CD1c-positive myeloid dendritic cell (primary cell): ENCODE data around the gene PRR16.
"Not testable (repeated sequence)": the region's sequence is repeated elsewhere in the genome, so short reads cannot be mapped to it uniquely, and the experiment has no call there.

Source experiments
- DNase-seq: peaks from one replicate; pipeline ENCODE4 v3.0.0-alpha.2; 2016; ENCODE audit errors: extremely low spot score

The PRR16 gene

GRCh38 chr5:120463991-120464626 lies at the start of gene PRR16:
Gene PRR16 (plus strand): TSS chr5:120464300.
- peak; percentile 57 for DNase-seq

- DNase-seq: no peak
Observed at GRCh38 chr5:120415985-120416384, 48.1 kb upstream of the PRR16 start.

- DNase-seq: no peak
Observed at GRCh38 chr5:120419127-120419526, 45.0 kb upstream of the PRR16 start.

- DNase-seq: not testable (repeated sequence)
Observed at GRCh38 chr5:120426633-120427275, 37.3 kb upstream of the PRR16 start.

GRCh38 chr5:120430572-120430971 lies 33.5 kb upstream of the PRR16 start:
- no peak for DNase-seq

GRCh38 chr5:120432861-120433260 lies 31.2 kb upstream of the PRR16 start:
- no peak for DNase-seq

- DNase-seq: no peak
Observed at GRCh38 chr5:120435129-120435528, 29.0 kb upstream of the PRR16 start.

GRCh38 chr5:120436996-120437395 lies 27.1 kb upstream of the PRR16 start:
- DNase-seq: no peak

GRCh38 chr5:120442694-120443093 lies 21.4 kb upstream of the PRR16 start:
- DNase-seq: no peak

GRCh38 chr5:120443607-120444006 lies 20.5 kb upstream of the PRR16 start:
- DNase-seq: no peak

GRCh38 chr5:120446068-120446492 lies 18.0 kb upstream of the PRR16 start:
- DNase-seq: no peak

- no peak for DNase-seq
Observed at GRCh38 chr5:120446901-120447300, 17.2 kb upstream of the PRR16 start.

GRCh38 chr5:120447706-120448239 lies 16.3 kb upstream of the PRR16 start:
- no peak for DNase-seq

- DNase-seq: no peak
Observed at GRCh38 chr5:120449501-120449900, 14.6 kb upstream of the PRR16 start.

GRCh38 chr5:120450910-120451309 lies 13.2 kb upstream of the PRR16 start:
- DNase-seq: no peak

- no peak for DNase-seq
Observed at GRCh38 chr5:120451445-120451844, 12.7 kb upstream of the PRR16 start.

GRCh38 chr5:120452471-120452870 lies 11.6 kb upstream of the PRR16 start:
- no peak for DNase-seq

- no peak for DNase-seq
Observed at GRCh38 chr5:120454094-120454798, 9.9 kb upstream of the PRR16 start.

- DNase-seq: no peak
Observed at GRCh38 chr5:120456006-120456405, 8.1 kb upstream of the PRR16 start.

GRCh38 chr5:120457839-120458507 lies 6.1 kb upstream of the PRR16 start:
- peak; percentile 58 for DNase-seq

- not testable (repeated sequence) for DNase-seq
Observed at GRCh38 chr5:120458508-120458847, 5.6 kb upstream of the PRR16 start.

- no peak for DNase-seq
Observed at GRCh38 chr5:120461251-120461650, 2.8 kb upstream of the PRR16 start.
